GM12873 (cell line): ENCODE measurements around the gene FOXL3.

ENCODE experiments used
- CTCF ChIP-seq: IDR thresholded peaks from 2 replicates; pipeline ENCODE4 v1.5.1; 2012; ENCODE audit warnings: low read depth, mild to moderate bottlenecking, moderate library complexity, low read length, control low read depth; ENCODE audit not compliant: insufficient read depth; ENCODE audit errors: missing control alignments

FOXL3 gene

GRCh38 chr7:289209-289755 lies 688 bp upstream of the FOXL3 start:
- no peak for TF ChIP-seq CTCF

- TF ChIP-seq CTCF = no peak
Measured at GRCh38 chr7:290554-291372, 793 bp downstream of the FOXL3 start.

- no peak for TF ChIP-seq CTCF
Measured at GRCh38 chr7:291373-292092, 1.6 kb downstream of the FOXL3 start.

GRCh38 chr7:292226-292625 lies 2.3 kb downstream of the FOXL3 start:
- TF ChIP-seq CTCF = no peak

- TF ChIP-seq CTCF = no peak
Measured at GRCh38 chr7:292826-293225, 2.9 kb downstream of the FOXL3 start.

GRCh38 chr7:293681-294439 lies 3.9 kb downstream of the FOXL3 start:
- TF ChIP-seq CTCF = no peak

- TF ChIP-seq CTCF = no peak
Measured at GRCh38 chr7:294440-295154, 4.6 kb downstream of the FOXL3 start.
